Subcutaneous abdominal adipose tissue (tissue), 5 donors: ENCODE data around the gene SCYL1.
A peak's percentile ranks its signal among the peaks of the same experiment; 100 is the strongest.

Source experiments
- H3K27ac ChIP-seq: one replicate; pipeline ENCODE4 v1.7.0; 2013; ENCODE audit warnings: low read depth, mild to moderate bottlenecking, inconsistent platforms, low read length, moderate library complexity
- H3K27me3 ChIP-seq, 5 donors: one replicate each; pipeline ENCODE4 v1.7.0; 2013; ENCODE audit warnings: low read length in 5 of 5, inconsistent platforms in 1 of 5; ENCODE audit not compliant: control insufficient read depth in 5 of 5, insufficient read depth in 4 of 5
- H3K36me3 ChIP-seq, 5 donors: one replicate each; pipeline ENCODE4 v1.7.0; 2013; ENCODE audit warnings: low read length in 5 of 5; ENCODE audit not compliant: control insufficient read depth in 5 of 5, insufficient read depth in 5 of 5
- H3K4me1 ChIP-seq, 5 donors: one replicate each; pipeline ENCODE4 v1.7.0; 2013; ENCODE audit warnings: low read length in 5 of 5, mild to moderate bottlenecking in 3 of 5, moderate library complexity in 1 of 5; ENCODE audit not compliant: control insufficient read depth in 5 of 5, insufficient read depth in 5 of 5
- H3K4me3 ChIP-seq, 5 donors: one replicate each; pipeline ENCODE4 v1.7.0; 2013; ENCODE audit warnings: low read length in 5 of 5, low read depth in 1 of 5
- H3K9ac ChIP-seq, 5 donors: one replicate each; pipeline ENCODE4 v1.7.0; 2013; ENCODE audit warnings: low read length in 5 of 5, mild to moderate bottlenecking in 4 of 5, moderate library complexity in 3 of 5
- H3K9me3 ChIP-seq, 5 donors: one replicate each; pipeline ENCODE4 v1.7.0; 2013; ENCODE audit warnings: low read length in 5 of 5; ENCODE audit not compliant: control insufficient read depth in 5 of 5
- donor health status: healthy.
- donor health status: healthy.
- donor health status: healthy.
- donor health status: healthy.
- donor health status: healthy.

The SCYL1 gene

DNA sequence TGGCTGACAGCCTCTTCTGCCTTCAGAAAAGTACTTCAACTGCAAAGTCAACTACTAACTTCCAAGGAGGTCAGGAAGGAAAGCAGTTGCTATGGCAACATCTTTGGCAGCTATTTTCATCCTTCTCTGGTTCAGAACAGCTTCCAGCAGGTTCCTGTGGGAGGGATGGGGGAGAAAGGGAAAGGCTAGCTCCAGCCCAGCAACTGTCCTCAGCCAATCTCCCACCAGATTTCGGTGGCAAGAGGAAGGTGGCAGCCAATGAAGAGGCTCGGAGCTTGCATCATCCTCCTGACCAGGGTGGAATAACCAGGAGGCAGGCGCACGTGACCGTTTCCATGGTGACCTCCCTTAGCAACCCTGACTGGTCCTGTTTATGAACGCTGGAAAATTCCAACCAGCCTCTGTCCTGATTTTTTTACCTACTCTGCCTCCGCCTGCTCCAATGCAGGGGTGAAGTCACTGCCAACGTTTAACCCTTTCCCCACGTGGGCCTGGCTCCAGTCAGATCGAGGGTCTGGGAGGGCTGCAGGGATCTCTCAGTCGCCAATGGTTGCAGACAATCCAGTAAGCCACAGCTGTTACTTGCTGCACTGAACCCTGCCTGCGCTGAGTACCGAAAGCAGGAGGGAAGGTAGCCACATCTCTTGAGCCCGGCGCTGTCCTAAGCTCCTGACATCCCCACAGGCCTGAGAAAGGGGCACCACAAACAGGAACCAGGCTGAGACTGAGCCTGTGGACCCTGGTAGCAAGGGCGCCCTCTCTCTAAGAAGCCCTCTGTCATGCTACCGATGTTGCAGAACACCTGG lies 37.2 kb upstream of the SCYL1 start:
- Histone ChIP-seq H3K4me1 (peaks cover 47 to 78% (median 74%) of the 10 kb centered on the region in 5 donors), H3K4me3 (peak overlapping the region; percentile 32 to 63 (median 58)), H3K27ac (peak overlapping the region; percentile 99), H3K36me3 (no peaks in the 10 kb centered on the region), H3K9ac (peak overlapping the region; percentile 66 to 95 (median 77)), H3K9me3 (no peaks in the 10 kb centered on the region), H3K27me3 (peaks cover 0 to 4% (median 0%) of the 10 kb centered on the region in 5 donors)

DNA sequence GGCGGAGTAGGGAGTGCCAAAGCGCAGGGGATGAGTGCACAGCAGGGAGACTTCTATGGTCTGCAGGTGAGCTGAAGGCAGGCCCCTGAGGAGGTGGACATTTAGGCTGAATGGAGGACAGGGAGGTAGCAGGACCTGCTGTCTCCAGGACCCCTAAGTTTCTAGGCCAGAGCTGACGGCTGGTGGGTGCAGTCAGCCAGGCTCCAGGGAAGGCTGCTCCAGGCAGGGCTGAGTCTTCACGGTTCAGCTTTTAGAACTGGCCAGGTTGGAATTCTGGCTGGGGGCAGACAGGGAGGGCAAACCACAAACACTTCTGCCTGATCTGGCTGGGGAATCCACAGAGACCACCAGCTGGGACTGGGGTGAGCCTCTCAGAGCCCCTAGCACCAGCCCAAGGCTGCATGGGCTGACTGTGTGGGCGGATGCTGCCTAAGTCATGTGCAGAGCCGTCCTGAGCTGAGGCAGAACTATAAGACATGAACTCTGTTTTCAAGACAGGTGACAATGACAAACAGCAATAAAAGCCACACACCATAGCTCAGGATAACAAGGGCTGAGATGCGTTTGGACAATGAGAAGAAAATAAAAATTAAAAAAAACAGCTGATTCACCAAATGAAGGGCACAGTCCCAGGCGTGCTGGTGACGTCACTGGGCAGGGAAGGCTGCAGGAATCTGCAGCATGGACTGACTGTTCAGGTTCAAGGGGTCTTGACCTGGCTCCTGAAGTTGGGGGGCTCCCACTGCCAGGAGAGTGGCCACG lies 36.4 kb upstream of the SCYL1 start:
- Histone ChIP-seq H3K36me3 (no peaks in the 10 kb centered on the region), H3K4me3 (peak overlapping the region; percentile 32 to 63 (median 58)), H3K4me1 (peaks cover 51 to 85% (median 82%) of the 10 kb centered on the region in 5 donors), H3K9ac (peak overlapping the region; percentile 69 to 95 (median 77)), H3K27me3 (peaks cover 0 to 4% (median 0%) of the 10 kb centered on the region in 5 donors), H3K27ac (peak overlapping the region; percentile 99), H3K9me3 (no peaks in the 10 kb centered on the region)

DNA sequence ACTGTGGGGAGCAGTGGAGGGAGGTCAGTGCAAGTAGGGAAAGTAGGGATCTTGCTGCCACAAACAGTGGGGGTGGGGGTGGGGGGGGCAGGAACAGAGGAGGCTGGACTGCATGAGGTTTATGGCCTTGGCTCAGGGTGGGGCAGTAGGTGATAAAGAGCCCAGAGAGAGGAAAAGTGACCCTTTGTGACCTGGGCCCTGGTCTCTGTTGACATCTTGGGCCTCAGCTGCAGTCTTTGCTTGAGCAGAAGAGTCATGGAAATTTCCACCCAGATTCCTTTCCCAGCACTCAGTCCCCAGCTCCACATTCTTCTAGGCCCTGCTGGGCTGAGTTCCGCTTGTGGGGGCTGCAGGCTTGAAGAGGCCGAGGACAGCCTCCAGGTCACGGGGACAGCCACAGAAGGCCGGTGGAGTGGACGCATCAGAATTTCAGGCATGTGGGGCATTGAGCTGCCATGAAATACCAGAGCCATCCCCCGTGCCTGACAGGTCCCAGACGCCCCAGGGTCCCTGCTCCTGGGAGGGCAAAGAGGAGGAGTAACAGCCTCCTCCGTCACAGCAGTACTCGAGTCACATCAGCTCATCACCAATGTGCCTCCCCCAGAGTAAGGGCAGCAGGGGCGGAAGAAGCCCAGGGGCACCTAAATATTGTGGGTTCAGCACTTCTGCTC lies 35.7 kb upstream of the SCYL1 start:
- Histone ChIP-seq H3K36me3 (no peaks in the 10 kb centered on the region), H3K27ac (peak overlapping the region; percentile 99), H3K9ac (peak overlapping the region; percentile 23 to 94 (median 75)), H3K4me3 (peak overlapping the region in 3 of 5 donors; percentile 19 to 29 (median 22)), H3K9me3 (no peaks in the 10 kb centered on the region), H3K4me1 (peaks cover 51 to 93% (median 89%) of the 10 kb centered on the region in 5 donors), H3K27me3 (peaks cover 0 to 4% (median 0%) of the 10 kb centered on the region in 5 donors)

DNA sequence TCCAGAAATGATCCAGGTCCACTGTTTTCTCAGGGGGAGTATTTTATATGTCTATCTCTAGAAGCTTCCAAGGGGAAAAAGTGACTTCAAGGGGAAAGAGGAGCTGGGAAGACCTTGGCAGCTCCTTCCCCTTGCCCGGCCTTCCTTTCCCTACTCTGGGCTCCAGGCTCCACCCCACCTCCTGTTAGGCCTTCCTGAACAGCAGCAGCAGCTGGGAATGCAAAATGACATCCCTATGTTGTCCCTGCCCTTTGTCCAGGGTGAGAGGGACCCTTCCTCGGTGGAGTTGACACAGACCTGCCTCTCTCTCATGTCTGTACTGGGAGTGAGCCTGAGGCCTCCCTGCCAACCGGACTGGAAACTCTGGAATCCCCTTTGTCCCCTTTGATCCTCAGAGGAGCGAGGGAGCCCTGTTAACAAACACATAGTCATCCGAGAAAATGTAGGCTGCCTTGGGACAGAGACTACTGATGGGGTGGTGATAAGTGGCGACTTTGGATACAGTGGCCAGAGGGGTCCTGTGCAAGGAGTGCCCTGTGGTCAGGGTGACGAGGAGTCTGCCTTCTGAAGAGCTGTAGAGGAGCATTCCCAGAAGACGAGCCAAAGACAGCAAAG lies 35.1 kb upstream of the SCYL1 start:
- no peaks in the 10 kb centered on the region for H3K9me3 ChIP-seq
- peaks cover 53 to 99% (median 95%) of the 10 kb centered on the region in 5 donors for H3K4me1 ChIP-seq
- H3K27ac ChIP-seq = peak overlapping the region; percentile 99
- H3K27me3 ChIP-seq = peaks cover 0 to 4% (median 0%) of the 10 kb centered on the region in 5 donors
- peak overlapping the region; percentile 23 to 94 (median 75) for H3K9ac ChIP-seq
- peak overlapping the region in 4 of 5 donors; percentile 10 to 33 (median 20) for H3K4me3 ChIP-seq
- no peaks in the 10 kb centered on the region for H3K36me3 ChIP-seq

DNA sequence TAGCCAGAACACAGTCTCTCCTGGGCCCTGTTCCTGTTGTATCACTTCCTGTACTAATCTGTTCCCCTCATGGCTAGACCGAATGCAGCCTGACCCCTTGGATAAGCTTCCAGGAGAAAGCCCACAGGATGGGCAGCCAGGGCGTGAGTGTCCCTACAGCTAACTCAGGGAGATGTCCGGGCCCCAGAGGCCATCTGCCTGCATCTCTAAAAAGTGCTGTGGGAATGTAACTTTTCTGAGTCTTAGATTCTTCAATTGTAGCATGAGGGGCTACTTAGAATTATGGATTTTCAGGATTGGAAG lies 33.8 kb upstream of the SCYL1 start:
- peaks cover 0 to 4% (median 0%) of the 10 kb centered on the region in 5 donors for H3K27me3 ChIP-seq
- no peaks in the 10 kb centered on the region for H3K9me3 ChIP-seq
- H3K4me3 ChIP-seq = peak overlapping the region in 3 of 5 donors; percentile 1 to 42 (median 33)
- H3K36me3 ChIP-seq = no peaks in the 10 kb centered on the region
- peaks cover 53 to 97% (median 93%) of the 10 kb centered on the region in 5 donors for H3K4me1 ChIP-seq
- peak overlapping the region; percentile 46 to 96 (median 84) for H3K9ac ChIP-seq
- H3K27ac ChIP-seq = peak overlapping the region; percentile 99

DNA sequence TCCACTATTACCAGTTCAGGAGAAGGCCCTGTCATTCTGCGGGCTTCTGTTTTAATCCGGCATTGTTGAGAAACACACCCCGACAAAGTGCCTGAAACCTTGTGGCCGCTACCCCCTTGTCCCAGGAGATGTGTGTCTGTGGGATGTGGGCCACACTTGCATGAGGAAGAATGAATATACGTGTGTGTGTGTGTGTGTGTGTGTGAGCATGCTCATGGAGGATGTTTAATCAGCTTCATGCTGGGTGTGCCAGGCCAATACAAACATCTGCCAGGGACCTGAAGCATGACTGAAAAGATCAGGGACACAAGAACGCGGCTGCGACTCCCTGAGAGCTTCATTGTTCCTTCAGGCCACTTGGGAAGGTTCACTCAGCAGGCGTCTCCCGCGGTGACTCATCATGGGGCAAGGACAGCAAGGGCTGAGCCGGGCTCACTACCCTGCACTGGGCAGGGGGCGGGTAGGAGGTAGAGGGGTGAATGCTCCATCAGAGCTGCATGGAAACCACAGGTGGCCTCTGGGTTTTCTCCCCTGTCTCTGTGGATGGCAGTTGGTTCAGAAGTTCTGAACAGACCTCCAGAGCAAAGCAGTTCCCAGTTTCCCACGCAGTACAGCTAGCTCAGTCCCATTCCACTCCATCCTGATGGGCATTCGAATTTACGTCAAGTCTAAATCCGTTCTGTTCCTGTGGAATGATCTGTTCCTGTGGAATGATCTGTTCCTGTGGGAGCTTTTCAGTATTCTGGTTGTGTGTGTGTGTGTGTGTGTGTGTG lies 33.1 kb upstream of the SCYL1 start:
- Histone ChIP-seq H3K27ac (peak overlapping the region; percentile 99), H3K27me3 (peaks cover 0 to 4% (median 0%) of the 10 kb centered on the region in 5 donors), H3K9me3 (no peaks in the 10 kb centered on the region), H3K36me3 (no peaks in the 10 kb centered on the region), H3K9ac (peak overlapping the region; percentile 46 to 96 (median 84)), H3K4me3 (peak overlapping the region in 4 of 5 donors; percentile 2 to 42 (median 34)), H3K4me1 (peaks cover 53 to 98% (median 93%) of the 10 kb centered on the region in 5 donors)

DNA sequence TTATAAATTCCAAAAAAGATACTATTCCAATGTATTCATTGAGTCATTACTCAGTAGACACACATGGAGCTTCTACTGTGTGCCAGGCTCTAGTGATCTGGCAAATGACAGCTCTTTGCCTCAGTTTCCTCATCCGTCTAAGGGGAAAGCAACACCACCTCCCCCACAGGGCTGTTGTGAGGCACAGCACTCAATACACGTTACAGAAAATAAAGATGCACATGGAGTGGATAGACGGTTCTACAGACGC lies 32.6 kb upstream of the SCYL1 start:
- H3K27ac ChIP-seq = peak overlapping the region; percentile 99
- H3K27me3 ChIP-seq = peaks cover 0 to 4% (median 0%) of the 10 kb centered on the region in 5 donors
- peak overlapping the region; percentile 65 to 96 (median 84) for H3K9ac ChIP-seq
- H3K4me3 ChIP-seq = peak overlapping the region; percentile 1 to 48 (median 26)
- no peaks in the 10 kb centered on the region for H3K9me3 ChIP-seq
- H3K4me1 ChIP-seq = peaks cover 54 to 97% (median 92%) of the 10 kb centered on the region in 5 donors
- H3K36me3 ChIP-seq = no peaks in the 10 kb centered on the region

DNA sequence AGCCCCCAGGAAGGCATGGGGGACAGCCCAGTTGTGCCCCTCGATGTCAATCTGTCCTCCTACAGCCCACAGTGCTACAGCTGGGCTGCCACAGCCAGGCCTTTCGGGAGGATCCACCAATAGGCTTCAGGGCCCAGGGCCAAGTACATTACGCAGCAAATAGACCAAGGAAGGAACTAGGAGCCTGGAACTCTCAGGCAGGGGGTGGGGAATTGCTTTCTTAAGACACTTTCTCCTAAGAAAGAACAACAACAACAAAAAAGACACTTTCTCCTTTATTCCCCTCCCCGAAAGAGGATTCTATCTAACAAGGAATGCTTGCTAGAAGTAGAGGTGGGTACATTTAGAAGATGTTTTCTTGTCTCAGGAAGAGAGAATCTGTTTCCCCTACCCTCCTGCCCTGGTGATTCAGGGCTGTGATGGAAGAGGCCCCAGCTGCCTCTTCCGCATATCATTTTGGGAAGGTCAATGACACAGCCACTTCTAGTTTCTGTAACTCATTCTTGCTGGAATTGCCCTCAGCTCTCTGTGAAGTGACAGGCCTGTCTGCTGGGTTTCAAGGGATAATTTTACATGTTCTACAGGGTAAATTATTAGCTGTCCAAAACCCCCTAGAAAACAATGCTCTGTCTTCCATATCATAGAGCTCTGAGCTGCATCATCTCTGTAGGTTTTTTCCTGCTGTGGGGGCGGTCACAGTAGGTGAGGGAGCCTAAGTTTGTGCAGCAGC lies 32.1 kb upstream of the SCYL1 start:
- H3K27me3 ChIP-seq = peaks cover 0 to 4% (median 0%) of the 10 kb centered on the region in 5 donors
- peaks cover 50 to 96% (median 92%) of the 10 kb centered on the region in 5 donors for H3K4me1 ChIP-seq
- H3K36me3 ChIP-seq = no peaks in the 10 kb centered on the region
- peak overlapping the region; percentile 65 to 96 (median 84) for H3K9ac ChIP-seq
- H3K4me3 ChIP-seq = peak overlapping the region; percentile 1 to 48 (median 26)
- no peaks in the 10 kb centered on the region for H3K9me3 ChIP-seq
- peak overlapping the region; percentile 99 for H3K27ac ChIP-seq
